HepG2 (cell line): Measurements from ENCODE around the gene KRTAP10-5. TPM values are rescaled to one million over a fixed set of nuclear protein-coding genes. Genes with fewer than 3 reads are reported as not detected.

Experiments used
- ATAC-seq: fragments of 200-7000 bp; cut with Tn5 transposase; 3 replicates; pipeline ENCODE4 v1.9.1; 2020; ENCODE audit warnings: mild to moderate bottlenecking, moderate library complexity
- BruUV-seq: library from RNA; stranded (reverse); fragments of 400-500 nt; replicated peaks from 2 replicates; lab custom pipeline; 2021; lab: Mats Ljungman, UMichigan
- CTCF ChIA-PET: fragments of 300-600 bp; formaldehyde crosslinking; extraction: SDS; loops from one replicate; lab custom pipeline; 2021; ENCODE audit warnings: low total read pairs, inconsistent platforms, low intra/inter-chr PET ratio; lab: Yijun Ruan, JAX
- POLR2A ChIA-PET: fragments of 350-600 bp; sonication (Branson Sonifier 250); formaldehyde crosslinking; loops from one replicate; lab custom pipeline; 2020; ENCODE audit warnings: antibody characterized with exemption, inconsistent platforms; lab: Yijun Ruan, JAX
- DNase-seq: peaks from one replicate; pipeline ENCODE4 v3.0.0-alpha.2; 2015; ENCODE audit warnings: low spot score
- FAIRE-seq: peaks from 3 replicates; lab custom pipeline; 2011; peaks lifted over from hg19 to GRCh38; lab: Jason Lieb, UNC
- H2AFZ ChIP-seq: one replicate; pipeline ENCODE4 v1.6.1; 2011; ENCODE audit warnings: low read length, inconsistent platforms
- H3K27ac ChIP-seq: fragments of 300-600 bp; 3 replicates; pipeline ENCODE4 v1.8.0; 2011; ENCODE audit warnings: mixed run types, mild to moderate bottlenecking, mixed read lengths, low read length, inconsistent platforms; ENCODE audit not compliant: insufficient read depth; ENCODE audit errors: extremely low read length
- H3K27me3 ChIP-seq, 2 experiments: fragments of 200-600 bp in 1 of 2; 2 replicates in 1 of 2; 3 replicates in 1 of 2; pipeline versions ENCODE4 v1.6.0 to v1.8.0; 2011; ENCODE audit warnings: low read length in 2 of 2, mild to moderate bottlenecking in 2 of 2, moderate library complexity in 2 of 2, inconsistent platforms in 1 of 2; ENCODE audit not compliant: insufficient read depth in 2 of 2, control insufficient read depth in 1 of 2
- H3K36me3 ChIP-seq, 2 experiments: fragments of 200-600 bp in 1 of 2; replicated peaks in 1 of 2; 2 replicates in 1 of 2; 3 replicates in 1 of 2; pipeline versions ENCODE4 v1.5.1 to v1.8.0; 2011; ENCODE audit warnings: low read length in 2 of 2, inconsistent platforms in 1 of 2; ENCODE audit not compliant: insufficient read depth in 2 of 2, control insufficient read depth in 1 of 2
- H3K4me1 ChIP-seq: 2 replicates; pipeline ENCODE4 v1.5.1; 2012; ENCODE audit warnings: low read length, inconsistent platforms; ENCODE audit not compliant: insufficient read depth
- H3K4me2 ChIP-seq: 2 replicates; pipeline ENCODE4 v1.6.0; 2011; ENCODE audit warnings: low read depth, low read length, inconsistent platforms
- H3K4me3 ChIP-seq, 3 experiments: fragments of 200-600 bp in 1 of 3; sonication (generic), shearing (Covaris generic) in 1 of 3; replicated peaks in 1 of 3; 2 replicates each; pipeline ENCODE4 v1.5.1; 2011 to 2016; ENCODE audit warnings: low read length in 3 of 3, inconsistent platforms in 2 of 3, low read depth in 2 of 3, mild to moderate bottlenecking in 2 of 3, control low read depth in 1 of 3, mixed read lengths in 1 of 3; ENCODE audit not compliant: insufficient read depth in 1 of 3
- H3K79me2 ChIP-seq: one replicate; pipeline ENCODE4 v1.6.1; 2011; ENCODE audit warnings: low read length, inconsistent platforms; ENCODE audit not compliant: insufficient read depth
- H3K9ac ChIP-seq: 2 replicates; pipeline ENCODE4 v1.6.0; 2011; ENCODE audit warnings: mild to moderate bottlenecking, low read depth, low read length, inconsistent platforms; ENCODE audit not compliant: insufficient read depth
- H3K9me3 ChIP-seq: 2 replicates; pipeline ENCODE4 v1.5.1; 2012; ENCODE audit warnings: mild to moderate bottlenecking, low read length
- H4K20me1 ChIP-seq: 2 replicates; pipeline ENCODE4 v1.6.0; 2011; ENCODE audit warnings: inconsistent platforms, mild to moderate bottlenecking, low read length, moderate library complexity; ENCODE audit not compliant: insufficient read depth
- ATM ChIP-seq: fragments of 450-650 bp; IDR thresholded peaks from 2 replicates; pipeline ENCODE4 v1.7.1; 2017; ENCODE audit warnings: mild to moderate bottlenecking, borderline replicate concordance
- DNMT3B ChIP-seq: conservative IDR thresholded peaks from 2 replicates; pipeline ENCODE4 v1.6.1; 2016; ENCODE audit warnings: missing biosample characterization, control low read depth
- HNF4G ChIP-seq, 2 experiments: sonication (generic) in 1 of 2; formaldehyde crosslinking in 1 of 2; IDR thresholded peaks; 2 replicates each; pipeline versions ENCODE4 v1.4.0 to v1.6.1; 2011 to 2020; ENCODE audit warnings: borderline replicate concordance in 2 of 2, low read depth in 2 of 2, mild to moderate bottlenecking in 2 of 2, low read length in 1 of 2, missing genetic modification reagents in 1 of 2, moderate library complexity in 1 of 2
- PRMT3 ChIP-seq: sonication (generic); formaldehyde crosslinking; IDR thresholded peaks from 2 replicates; pipeline ENCODE4 v1.8.1; 2022; ENCODE audit warnings: low read depth, mild to moderate bottlenecking, moderate library complexity, missing genetic modification reagents, borderline replicate concordance
- REL ChIP-seq: sonication (generic); formaldehyde crosslinking; conservative IDR thresholded peaks from 2 replicates; pipeline ENCODE4 v1.8.0; 2022; ENCODE audit warnings: mild to moderate bottlenecking, missing genetic modification reagents, moderate library complexity
- ZEB1 ChIP-seq: IDR thresholded peaks from 2 replicates; pipeline ENCODE4 v1.6.1; 2012; ENCODE audit warnings: mild to moderate bottlenecking, low read depth, inconsistent platforms; ENCODE audit not compliant: insufficient replicate concordance
- ZNF672 ChIP-seq: sonication (generic); formaldehyde crosslinking; IDR thresholded peaks from 2 replicates; pipeline ENCODE4 v1.8.1; 2022; ENCODE audit warnings: missing genetic modification reagents
- WGBS: methylation state at CpG from one replicate; pipeline ENCODE4 v1.1.6; 2017; ENCODE audit warnings: low lambda C conversion rate; 5-methylcytosine and 5-hydroxymethylcytosine counted together
- in situ Hi-C: cut with HindIII; loops from 2 replicates; pipeline ENCODE4 v1.10.0; 2017; ENCODE audit warnings: low pct_unique_long_range_greater_than_20kb; ENCODE audit not compliant: extremely low pct_ligation_motif_present
- intact Hi-C: fragments of 100-400 bp; cut with micrococcal nuclease; formaldehyde crosslinking; loops from one replicate; pipeline ENCODE4 v1.10.0; 2022; ENCODE audit not compliant: unreplicated experiment
- polyA plus RNA-seq, 8 experiments: library from polyadenylated mRNA; depleted of rRNA in 3 of 8; stranded (reverse) in 7 of 8; unstranded in 1 of 8; fragments of >200 nt; fragmentation: Illumina TruSeq in 4 of 8; extraction: Trizol in 4 of 8; gene quantifications; 2 replicates each; pipeline versions ENCODE4 v1.2.1 to v1.2.3, GENCODE V29; 2011 to 2016; ENCODE audit warnings: low read depth in 4 of 8, missing spikeins in 1 of 8, mixed read lengths in 1 of 8; ENCODE audit not compliant: insufficient read depth in 1 of 8
- total RNA-seq, 5 experiments: library from RNA; depleted of rRNA; stranded (reverse); fragments of >200 nt; fragmentation: Illumina TruSeq; extraction: Trizol; gene quantifications; 2 replicates each; pipeline ENCODE4 v1.2.3, GENCODE V29; 2016; ENCODE audit warnings: low read depth in 1 of 5
- TF ChIP-seq, protein P1 (sequence below): sonication (generic); formaldehyde crosslinking; IDR thresholded peaks from 2 replicates; pipeline ENCODE4 v1.5.0; 2020; ENCODE audit warnings: mild to moderate bottlenecking, missing genetic modification reagents

Gene KRTAP10-5
- total and polyA plus RNA-seq, 2 of the 13 experiments (the other 11 are each of a cell fraction or from before 2014, with no cell fraction given): not detected

DNA sequence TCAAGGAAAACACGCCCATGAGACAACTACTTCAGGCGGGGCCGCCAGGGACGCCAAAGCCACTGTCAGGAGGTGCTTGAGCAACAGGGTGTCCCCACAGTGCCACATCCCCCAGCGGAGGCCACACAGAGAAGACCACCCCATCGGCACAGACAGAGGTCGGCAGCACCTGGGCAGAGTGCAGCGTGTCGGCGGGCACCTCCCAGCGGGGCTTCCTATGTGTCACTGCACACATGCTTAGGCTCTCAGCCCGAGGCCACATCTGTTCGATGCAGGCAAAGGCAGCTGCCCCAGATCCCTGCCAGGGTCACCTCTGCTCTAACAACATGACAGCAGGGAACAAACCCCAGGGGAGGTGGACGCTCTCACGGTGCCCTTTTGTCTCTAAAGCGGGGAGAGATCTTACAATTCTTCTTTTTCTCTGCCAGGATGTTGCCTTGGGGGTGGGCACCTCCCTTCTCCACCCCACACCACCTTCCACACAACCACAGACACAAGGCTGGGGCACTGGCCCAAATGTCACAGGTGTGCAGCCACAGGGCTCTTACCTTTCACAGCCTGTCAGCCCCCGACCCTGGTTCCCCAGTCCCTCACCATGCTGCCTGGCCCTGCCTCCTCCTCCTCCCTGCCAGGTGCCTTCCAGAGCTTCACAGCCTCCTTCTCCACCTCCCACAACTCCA is 35.6 kb upstream of the KRTAP10-5 start:
- Histone ChIP-seq H3K36me3 (no peaks in the 10 kb centered on the region), H3K79me2 (no peaks in the 10 kb centered on the region), H3K27me3 (peaks cover 1 to 28% of the 10 kb centered on the region in 2 experiments; a peak in 3 of 5 replicates), H2AFZ (no peak overlapping the region), H3K4me1 (no peaks in the 10 kb centered on the region), H3K27ac (no peak overlapping the region), H3K9me3 (peaks cover 12% of the 10 kb centered on the region; the same call in 1 of the 2 replicates), H3K4me2 (no peak overlapping the region), H4K20me1 (no peaks in the 10 kb centered on the region), H3K4me3 (no peak overlapping the region), H3K9ac (no peak overlapping the region)
- ATAC-seq (no peak), FAIRE-seq (no peak), DNase-seq (no peak)
- ChIA-PET CTCF (no interaction called here), POLR2A (no interaction called here)
- BruUV-seq: no TSS peak
- no peak for TF ChIP-seq REL (CRISPR knock-in tag)
- TF ChIP-seq ATM: no peak
- TF ChIP-seq DNMT3B (CRISPR knock-in tag): no peak
- TF ChIP-seq HNF4G (IDR thresholded peaks at IDR 0.05; ENCODE audit: borderline replicate concordance, low read depth, low read length): no peak
- TF ChIP-seq HNF4G (CRISPR knock-in tag; IDR thresholded peaks at IDR 0.05; ENCODE audit: borderline replicate concordance, low read depth): no peak
- TF ChIP-seq ZEB1: no peak
- no peak for TF ChIP-seq PRMT3
- no peak for TF ChIP-seq ZNF672 (CRISPR knock-in tag)
- TF ChIP-seq, protein P1, sequence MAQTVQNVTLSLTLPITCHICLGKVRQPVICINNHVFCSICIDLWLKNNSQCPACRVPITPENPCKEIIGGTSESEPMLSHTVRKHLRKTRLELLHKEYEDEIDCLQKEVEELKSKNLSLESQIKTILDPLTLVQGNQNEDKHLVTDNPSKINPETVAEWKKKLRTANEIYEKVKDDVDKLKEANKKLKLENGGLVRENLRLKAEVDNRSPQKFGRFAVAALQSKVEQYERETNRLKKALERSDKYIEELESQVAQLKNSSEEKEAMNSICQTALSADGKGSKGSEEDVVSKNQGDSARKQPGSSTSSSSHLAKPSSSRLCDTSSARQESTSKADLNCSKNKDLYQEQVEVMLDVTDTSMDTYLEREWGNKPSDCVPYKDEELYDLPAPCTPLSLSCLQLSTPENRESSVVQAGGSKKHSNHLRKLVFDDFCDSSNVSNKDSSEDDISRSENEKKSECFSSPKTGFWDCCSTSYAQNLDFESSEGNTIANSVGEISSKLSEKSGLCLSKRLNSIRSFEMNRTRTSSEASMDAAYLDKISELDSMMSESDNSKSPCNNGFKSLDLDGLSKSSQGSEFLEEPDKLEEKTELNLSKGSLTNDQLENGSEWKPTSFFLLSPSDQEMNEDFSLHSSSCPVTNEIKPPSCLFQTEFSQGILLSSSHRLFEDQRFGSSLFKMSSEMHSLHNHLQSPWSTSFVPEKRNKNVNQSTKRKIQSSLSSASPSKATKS (CRISPR knock-in tag): no peak
- intact Hi-C loops (no loop called here), in situ Hi-C loops (no loop called here)
- WGBS: 34% methylated on average over 5 of the region's 17 CpGs
